Astrocyte (in vitro differentiated cells and primary cell): ENCODE data around the gene GLT8D2. TPM values are rescaled to one million over a fixed set of nuclear protein-coding genes. Genes with fewer than 3 reads are reported as not detected.

Experiments
- DNase-seq: peaks from one replicate; pipeline ENCODE4 v3.0.0-alpha.2; 2010; ENCODE audit warnings: low read depth
- FAIRE-seq: peaks from 2 replicates; lab custom pipeline; 2011; peaks lifted over from hg19 to GRCh38; lab: Jason Lieb, UNC
- H2AFZ ChIP-seq: 2 replicates; pipeline ENCODE4 v1.6.0; 2012; ENCODE audit warnings: low read depth, low read length, inconsistent platforms
- H3K27ac ChIP-seq: 2 replicates; pipeline ENCODE4 v1.5.1; 2011; ENCODE audit warnings: low read depth, low read length, inconsistent platforms
- H3K27me3 ChIP-seq: 2 replicates; pipeline ENCODE4 v1.6.0; 2011; ENCODE audit warnings: low read length, inconsistent platforms; ENCODE audit not compliant: insufficient read depth
- H3K36me3 ChIP-seq: 2 replicates; pipeline ENCODE4 v1.5.1; 2011; ENCODE audit warnings: low read length, inconsistent platforms; ENCODE audit not compliant: insufficient read depth
- H3K4me1 ChIP-seq: 2 replicates; pipeline ENCODE4 v1.5.1; 2011; ENCODE audit warnings: low read length, inconsistent platforms; ENCODE audit not compliant: insufficient read depth
- H3K4me2 ChIP-seq: 2 replicates; pipeline ENCODE4 v1.6.0; 2012; ENCODE audit warnings: low read length, inconsistent platforms
- H3K4me3 ChIP-seq: 2 replicates; pipeline ENCODE4 v1.5.1; 2011; ENCODE audit warnings: low read depth, mild to moderate bottlenecking, low read length, inconsistent platforms; ENCODE audit not compliant: insufficient read depth
- H3K79me2 ChIP-seq: 2 replicates; pipeline ENCODE4 v1.6.0; 2012; ENCODE audit warnings: mild to moderate bottlenecking, low read length, inconsistent platforms; ENCODE audit not compliant: insufficient read depth
- H3K9ac ChIP-seq: 2 replicates; pipeline ENCODE4 v1.6.0; 2012; ENCODE audit warnings: mild to moderate bottlenecking, low read length, inconsistent platforms
- H3K9me3 ChIP-seq: 2 replicates; pipeline ENCODE4 v1.5.1; 2012; ENCODE audit warnings: low read depth, mild to moderate bottlenecking, low read length, inconsistent platforms; ENCODE audit not compliant: insufficient read depth
- H4K20me1 ChIP-seq: 2 replicates; pipeline ENCODE4 v1.6.0; 2012; ENCODE audit warnings: low read length, inconsistent platforms; ENCODE audit not compliant: insufficient read depth
- H3K27ac Mint-ChIP-seq: one replicate; pipeline ENCODE4 v1.8.0; 2021; ENCODE audit warnings: mild to moderate bottlenecking, mixed read lengths; ENCODE audit not compliant: unreplicated experiment
- H3K27me3 Mint-ChIP-seq: one replicate; pipeline ENCODE4 v1.8.0; 2021; ENCODE audit warnings: low read depth, mixed read lengths; ENCODE audit not compliant: unreplicated experiment
- H3K36me3 Mint-ChIP-seq: one replicate; pipeline ENCODE4 v1.8.0; 2021; ENCODE audit warnings: low read depth, mixed read lengths; ENCODE audit not compliant: unreplicated experiment
- H3K4me1 Mint-ChIP-seq: one replicate; pipeline ENCODE4 v1.8.0; 2021; ENCODE audit warnings: low read depth, mixed read lengths; ENCODE audit not compliant: unreplicated experiment
- H3K4me3 Mint-ChIP-seq: one replicate; pipeline ENCODE4 v1.8.0; 2021; ENCODE audit warnings: mild to moderate bottlenecking, moderate library complexity, mixed read lengths; ENCODE audit not compliant: unreplicated experiment
- H3K9me3 Mint-ChIP-seq: one replicate; pipeline ENCODE4 v1.8.0; 2021; ENCODE audit warnings: mild to moderate bottlenecking, mixed read lengths; ENCODE audit not compliant: unreplicated experiment
- EZH2 ChIP-seq: IDR thresholded peaks from 2 replicates; pipeline ENCODE4 v1.6.1; 2012; ENCODE audit warnings: mild to moderate bottlenecking, low read length, inconsistent platforms; ENCODE audit not compliant: insufficient read depth
- total RNA-seq: library from RNA; stranded (reverse); gene quantifications from 2 replicates; pipeline ENCODE4 v1.2.1, GENCODE V29; 2021
- TF ChIP-seq, protein P1 (sequence below): IDR thresholded peaks from 2 replicates; pipeline ENCODE4 v1.5.1; 2011; ENCODE audit warnings: low read depth, mild to moderate bottlenecking, inconsistent platforms, low read length, moderate library complexity; ENCODE audit not compliant: insufficient read depth

The GLT8D2 gene
- total RNA-seq, 1 donor from 2014 or later, result 11.1 TPM

DNA sequence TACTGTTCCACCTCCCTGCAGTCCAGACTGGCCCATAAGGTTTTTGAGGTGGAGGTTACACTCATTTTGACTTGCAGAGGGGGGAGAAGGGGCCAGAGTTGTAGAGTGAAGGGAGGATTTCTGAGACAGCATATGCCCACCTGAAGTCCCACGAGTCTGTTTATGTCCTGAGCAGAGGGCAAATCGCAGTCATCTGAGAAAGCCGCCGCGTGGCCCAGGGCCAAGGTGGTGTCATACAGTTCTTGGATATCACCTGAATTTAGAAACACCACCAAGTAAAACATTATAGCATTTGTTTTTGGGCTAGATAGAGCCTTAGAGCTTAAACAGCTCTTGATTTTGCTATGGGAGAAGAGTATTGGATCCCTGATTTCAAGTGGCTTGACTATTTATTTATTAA lies 53.4 kb downstream of the GLT8D2 start:
- Histone ChIP-seq H4K20me1 (no peaks in the 10 kb centered on the region), H3K9ac (no peak overlapping the region), H3K4me3 (no peak overlapping the region), H3K27me3 (no peaks in the 10 kb centered on the region), H3K36me3 (peaks cover under 1% of the 10 kb centered on the region), H3K27ac (no peak overlapping the region), H3K4me1 (no peaks in the 10 kb centered on the region), H3K79me2 (no peaks in the 10 kb centered on the region), H3K4me2 (no peak overlapping the region), H3K9me3 (no peaks in the 10 kb centered on the region), H2AFZ (no peak overlapping the region)
- Mint-ChIP-seq H3K36me3 (peaks cover 2% of the 10 kb centered on the region), H3K27ac (no peak overlapping the region), H3K9me3 (peaks cover 2% of the 10 kb centered on the region), H3K4me3 (no peak overlapping the region), H3K27me3 (peaks cover 12% of the 10 kb centered on the region), H3K4me1 (no peaks in the 10 kb centered on the region)
- DNase-seq (no peak), FAIRE-seq (no peak)
- TF ChIP-seq EZH2, result no peak
- TF ChIP-seq, protein P1, sequence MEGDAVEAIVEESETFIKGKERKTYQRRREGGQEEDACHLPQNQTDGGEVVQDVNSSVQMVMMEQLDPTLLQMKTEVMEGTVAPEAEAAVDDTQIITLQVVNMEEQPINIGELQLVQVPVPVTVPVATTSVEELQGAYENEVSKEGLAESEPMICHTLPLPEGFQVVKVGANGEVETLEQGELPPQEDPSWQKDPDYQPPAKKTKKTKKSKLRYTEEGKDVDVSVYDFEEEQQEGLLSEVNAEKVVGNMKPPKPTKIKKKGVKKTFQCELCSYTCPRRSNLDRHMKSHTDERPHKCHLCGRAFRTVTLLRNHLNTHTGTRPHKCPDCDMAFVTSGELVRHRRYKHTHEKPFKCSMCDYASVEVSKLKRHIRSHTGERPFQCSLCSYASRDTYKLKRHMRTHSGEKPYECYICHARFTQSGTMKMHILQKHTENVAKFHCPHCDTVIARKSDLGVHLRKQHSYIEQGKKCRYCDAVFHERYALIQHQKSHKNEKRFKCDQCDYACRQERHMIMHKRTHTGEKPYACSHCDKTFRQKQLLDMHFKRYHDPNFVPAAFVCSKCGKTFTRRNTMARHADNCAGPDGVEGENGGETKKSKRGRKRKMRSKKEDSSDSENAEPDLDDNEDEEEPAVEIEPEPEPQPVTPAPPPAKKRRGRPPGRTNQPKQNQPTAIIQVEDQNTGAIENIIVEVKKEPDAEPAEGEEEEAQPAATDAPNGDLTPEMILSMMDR, result no peak

DNA sequence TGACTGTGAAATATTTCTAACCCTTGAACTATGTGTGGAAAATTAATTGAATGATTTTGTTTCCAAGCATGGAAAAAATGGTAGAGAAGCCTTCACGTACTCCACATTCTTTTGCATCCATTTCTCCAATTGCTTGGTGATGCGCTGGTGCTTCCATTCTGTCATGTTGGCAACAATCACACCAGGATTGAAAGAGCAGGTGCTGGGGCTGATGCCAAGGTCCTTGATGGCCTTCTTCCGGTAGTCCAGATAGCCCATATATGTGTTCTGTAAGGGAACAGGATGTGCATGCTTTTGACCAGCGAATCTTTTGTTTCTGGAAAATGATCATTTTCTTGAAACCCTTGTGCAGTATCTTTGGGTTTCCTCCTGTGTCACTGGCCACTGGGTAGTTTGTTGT lies 55.8 kb downstream of the GLT8D2 start:
- FAIRE-seq, result no peak
- Mint-ChIP-seq H3K27me3 (peaks cover 12% of the 10 kb centered on the region), H3K4me1 (no peaks in the 10 kb centered on the region), H3K27ac (no peak overlapping the region), H3K9me3 (no peaks in the 10 kb centered on the region), H3K36me3 (peaks cover 4% of the 10 kb centered on the region), H3K4me3 (no peak overlapping the region)
- no peak overlapping the region for H3K9ac ChIP-seq
- no peaks in the 10 kb centered on the region for H3K4me1 ChIP-seq
- H4K20me1 ChIP-seq, result no peaks in the 10 kb centered on the region
- H3K27me3 ChIP-seq, result no peaks in the 10 kb centered on the region
- H3K4me3 ChIP-seq, result no peak overlapping the region
- no peak overlapping the region for H3K27ac ChIP-seq
- no peaks in the 10 kb centered on the region for H3K79me2 ChIP-seq
- TF ChIP-seq EZH2, result no peak
- TF ChIP-seq, protein P1, result no peak
- no peaks in the 10 kb centered on the region for H3K9me3 ChIP-seq
- DNase-seq, result no peak
- H2AFZ ChIP-seq, result no peak overlapping the region
- H3K4me2 ChIP-seq, result no peak overlapping the region
- peaks cover 12% of the 10 kb centered on the region for H3K36me3 ChIP-seq

DNA sequence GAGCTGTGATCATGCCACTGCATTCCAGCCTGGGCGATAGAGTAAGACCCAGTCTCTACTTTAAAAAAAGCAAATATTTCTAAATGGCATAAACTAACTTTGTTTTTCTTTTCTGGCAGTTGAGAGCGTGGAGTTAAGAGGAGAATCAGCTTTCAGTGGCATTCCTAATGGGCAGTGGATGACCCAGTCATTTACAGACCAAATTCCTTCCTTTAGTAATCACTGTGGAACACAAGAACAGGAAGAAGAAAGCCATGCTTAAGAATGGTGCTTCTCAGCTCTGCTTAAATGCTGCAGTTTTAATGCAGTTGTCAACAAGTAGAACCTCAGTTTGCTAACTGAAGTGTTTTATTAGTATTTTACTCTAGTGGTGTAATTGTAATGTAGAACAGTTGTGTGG lies 63.2 kb downstream of the GLT8D2 start:
- Mint-ChIP-seq H3K4me3 (no peak overlapping the region), H3K36me3 (peaks cover 5% of the 10 kb centered on the region), H3K27me3 (no peaks in the 10 kb centered on the region), H3K27ac (peak overlapping the region; percentile 78), H3K4me1 (peaks cover 4% of the 10 kb centered on the region), H3K9me3 (no peaks in the 10 kb centered on the region)
- no peaks in the 10 kb centered on the region for H3K9me3 ChIP-seq
- no peaks in the 10 kb centered on the region for H3K27me3 ChIP-seq
- FAIRE-seq (peak; percentile 70), DNase-seq (peak; percentile 78)
- peak overlapping the region; percentile 21 for H3K4me2 ChIP-seq
- H3K79me2 ChIP-seq, result peaks cover 8% of the 10 kb centered on the region
- no peak overlapping the region for H3K4me3 ChIP-seq
- no peak overlapping the region for H3K9ac ChIP-seq
- peaks cover 47% of the 10 kb centered on the region for H3K36me3 ChIP-seq
- no peak overlapping the region for H2AFZ ChIP-seq
- H3K27ac ChIP-seq, result no peak overlapping the region
- H4K20me1 ChIP-seq, result no peaks in the 10 kb centered on the region
- no peaks in the 10 kb centered on the region for H3K4me1 ChIP-seq
- TF ChIP-seq, protein P1, result no peak
- TF ChIP-seq EZH2, result no peak
